GM12801 (cell line): ENCODE measurements around the gene AGR2.

Source experiments
- CTCF ChIP-seq: IDR thresholded peaks from one replicate; pipeline ENCODE4 v1.5.1; 2011; ENCODE audit warnings: control low read depth; ENCODE audit not compliant: insufficient read length; ENCODE audit errors: extremely low read depth

Gene AGR2

GRCh38 chr7:16845746-16846145, 40.9 kb upstream of the AGR2 start:
- TF ChIP-seq CTCF: no peak

DNA sequence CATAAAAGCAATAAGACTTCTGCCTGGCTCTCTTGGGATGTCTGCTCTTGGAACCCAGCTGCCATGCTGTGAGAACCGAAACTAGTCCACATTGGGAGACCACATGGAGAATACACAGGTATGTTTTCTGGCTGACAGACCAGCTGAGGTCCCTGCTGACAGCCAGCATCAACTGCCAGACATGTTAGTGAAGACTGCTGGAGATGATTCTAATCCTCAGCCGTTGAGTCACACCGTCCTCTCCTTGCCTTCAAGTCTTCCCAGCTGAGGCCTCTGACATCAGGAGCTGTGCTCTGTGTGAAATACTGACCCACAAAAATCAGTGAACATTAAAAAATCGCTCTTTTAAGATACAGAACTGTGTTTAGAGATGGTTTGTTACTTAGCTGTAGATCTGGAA, 36.9 kb upstream of the AGR2 start:
- no peak for TF ChIP-seq CTCF

GRCh38 chr7:16840094-16840493, 35.3 kb upstream of the AGR2 start:
- no peak for TF ChIP-seq CTCF

DNA sequence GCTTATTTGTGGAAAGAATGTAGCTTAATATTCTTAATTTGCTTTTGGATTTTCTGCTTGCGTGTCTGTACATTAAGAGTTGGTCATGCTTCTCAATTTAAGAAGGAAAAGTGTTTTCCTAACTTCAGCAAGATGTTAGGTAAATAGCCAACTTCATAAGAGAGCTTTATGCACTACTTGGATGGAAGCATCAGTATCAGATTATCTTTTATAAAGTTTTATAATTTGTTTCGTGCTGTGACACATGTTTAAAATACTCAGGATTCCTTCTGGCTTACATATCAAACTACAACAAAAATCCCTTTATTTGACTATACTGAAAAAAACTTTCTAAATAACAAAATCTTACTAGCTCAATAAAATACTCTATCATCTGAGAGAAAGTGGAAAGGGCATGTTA, 34.8 kb upstream of the AGR2 start:
- no peak for TF ChIP-seq CTCF

DNA sequence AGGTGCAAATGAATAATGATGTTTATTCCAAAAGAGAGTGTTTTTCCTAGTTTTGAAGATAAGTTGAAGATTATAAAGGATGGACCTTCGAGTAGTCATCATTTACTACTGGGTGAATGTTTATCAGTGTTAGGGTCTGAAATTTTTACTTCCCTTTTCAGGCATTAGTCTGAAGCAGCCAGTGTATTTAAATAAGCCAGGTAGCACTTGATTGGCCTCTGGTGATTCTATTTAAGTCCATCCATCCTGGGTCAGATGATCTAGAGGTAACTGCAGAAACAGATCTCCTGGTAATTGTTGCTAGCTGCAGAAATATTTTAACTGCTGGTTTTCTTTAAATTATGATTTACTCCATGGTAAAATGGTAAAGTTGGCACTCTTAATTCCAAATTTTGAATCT, 34.1 kb upstream of the AGR2 start:
- no peak for TF ChIP-seq CTCF

GRCh38 chr7:16838386-16838785, 33.6 kb upstream of the AGR2 start:
- TF ChIP-seq CTCF: no peak

DNA sequence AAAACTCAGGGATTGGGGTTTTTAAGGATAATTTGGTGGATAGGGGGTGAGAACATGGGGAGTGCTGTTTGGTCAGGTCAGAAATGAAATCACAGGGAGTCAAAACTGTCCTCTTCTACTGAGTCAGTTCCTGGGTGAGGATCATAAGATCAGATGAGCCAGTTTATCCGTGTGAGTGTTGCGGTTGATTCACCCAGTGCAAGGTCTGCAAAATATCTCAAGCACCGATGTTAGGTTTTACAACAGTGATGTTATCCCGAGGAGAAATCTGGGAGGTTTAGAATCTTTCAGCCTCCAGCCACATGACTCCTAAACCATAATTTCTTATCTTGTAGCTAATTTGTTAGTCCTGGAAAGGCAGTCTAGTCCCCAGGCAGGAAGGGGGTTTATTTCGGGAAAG, 31.7 kb upstream of the AGR2 start:
- no peak for TF ChIP-seq CTCF

DNA sequence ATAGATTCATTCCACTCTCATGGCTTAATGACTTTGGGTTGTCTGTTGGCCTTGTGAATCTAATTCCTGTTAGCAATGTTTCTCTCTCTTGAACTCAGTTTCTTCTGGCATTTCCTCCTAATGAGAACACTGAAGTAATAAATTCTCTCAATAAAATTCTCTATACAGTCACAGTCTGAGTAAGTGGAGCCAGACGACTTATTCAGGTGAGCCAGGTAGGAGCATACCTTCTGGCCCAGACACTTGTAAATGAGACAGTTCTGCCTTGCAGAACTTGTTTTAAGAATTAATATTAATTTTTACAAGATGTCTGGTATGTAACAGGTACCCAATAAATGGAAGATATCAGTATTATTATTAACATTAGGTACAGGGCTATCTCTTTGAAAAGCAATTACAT, 28.6 kb upstream of the AGR2 start:
- TF ChIP-seq CTCF: no peak
